Stimulated activated CD8-positive, alpha-beta memory T cell treated with anti-CD3 and anti-CD28 coated beads, Interleukin-4, amount 100 ng/mL, for 1 hour (primary cell): ENCODE data around the gene WHRN.

Source experiments
- DNase-seq, 2 donors: peaks; one replicate each; pipeline ENCODE4 v3.0.0-alpha.2; 2020; ENCODE audit warnings: low read depth in 2 of 2, low spot score in 1 of 2

WHRN gene

GRCh38 chr9:114425126-114425525, 80.1 kb downstream of the WHRN start:
- DNase-seq: no peak

DNA sequence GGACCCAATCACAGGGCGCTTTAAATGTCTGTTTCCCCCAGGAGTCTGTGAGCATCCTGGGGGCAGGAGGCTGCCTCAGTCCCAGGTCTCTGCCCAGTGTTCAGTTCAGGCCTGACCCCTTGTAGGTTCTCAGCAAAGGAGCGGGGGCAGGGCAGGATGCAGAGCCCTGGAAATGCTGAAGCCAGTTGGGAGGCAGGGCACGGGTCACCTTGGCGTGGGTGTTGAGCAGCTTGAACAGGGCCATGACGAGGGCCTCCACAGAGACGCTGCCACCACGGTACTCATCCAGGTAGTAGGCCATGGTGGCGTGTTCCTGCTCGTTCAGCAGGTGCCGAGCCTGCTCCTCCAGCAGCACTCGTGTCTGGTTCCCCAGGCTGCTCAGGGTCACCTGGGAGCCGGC, 81.1 kb downstream of the WHRN start:
- DNase-seq: no peak

DNA sequence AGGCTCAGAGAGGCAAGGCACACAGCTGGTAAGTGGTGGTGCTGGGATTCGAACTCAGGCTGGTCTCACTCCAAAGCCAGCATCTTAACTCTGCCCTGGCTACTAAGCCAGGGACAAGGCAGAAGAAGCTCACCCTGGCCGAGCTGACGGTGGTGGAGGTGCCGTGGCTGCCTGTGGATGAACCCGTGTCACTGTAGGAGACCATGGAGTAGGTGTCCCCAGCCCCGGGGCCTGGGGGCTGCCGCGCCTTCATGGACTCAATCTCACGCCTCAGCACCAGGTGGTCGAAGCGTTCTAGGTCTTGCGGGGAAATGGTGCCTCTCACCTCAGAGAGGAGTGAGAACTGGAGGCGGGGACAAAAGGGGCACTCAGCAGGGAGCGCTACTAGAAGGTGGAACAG, 82.1 kb downstream of the WHRN start:
- DNase-seq: no peak

DNA sequence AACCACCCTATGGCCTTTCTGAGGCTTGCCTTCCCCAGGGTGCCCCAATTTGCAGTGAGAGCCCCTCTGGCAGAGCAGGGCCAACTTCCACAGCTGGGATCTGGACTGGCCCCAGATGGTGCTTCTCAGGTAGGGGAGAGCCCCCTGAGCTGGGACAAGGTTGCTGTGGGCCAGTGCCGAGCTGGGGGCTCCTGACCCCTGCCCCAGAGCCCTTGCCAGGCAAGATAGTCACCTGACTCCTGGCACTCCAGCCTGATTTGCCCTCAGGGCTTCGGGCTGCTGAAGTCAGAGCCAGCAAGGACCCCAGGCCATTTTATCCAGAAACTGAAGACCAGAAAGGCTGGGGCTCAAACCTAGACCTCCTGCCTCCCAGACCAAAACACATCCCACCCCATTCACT, 84.1 kb downstream of the WHRN start:
- no peak for DNase-seq

- no peak for DNase-seq
Measured at GRCh38 chr9:114419796-114420195, 85.5 kb downstream of the WHRN start.

DNA sequence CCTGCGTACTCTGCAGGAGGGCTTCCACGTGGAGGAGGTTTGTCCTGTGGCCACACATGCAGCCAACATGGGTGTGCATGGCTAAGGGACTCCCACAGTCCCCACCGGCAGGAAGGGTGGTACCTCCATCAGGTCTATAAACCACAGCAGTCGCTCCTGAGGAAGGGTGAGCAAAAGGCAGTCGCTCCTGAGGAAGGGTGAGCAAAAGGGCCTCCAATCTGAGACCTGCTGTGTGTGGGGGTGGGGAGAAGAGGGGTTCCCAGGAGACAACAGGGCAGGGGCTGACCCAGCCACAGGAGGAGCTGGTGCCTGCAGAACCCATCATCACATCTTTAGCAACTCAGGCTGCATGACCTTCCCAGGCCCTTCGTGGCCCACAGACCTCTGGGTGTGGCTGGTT, 87.2 kb downstream of the WHRN start:
- DNase-seq: no peak

GRCh38 chr9:114417511-114417910, 87.8 kb downstream of the WHRN start:
- DNase-seq: no peak

DNA sequence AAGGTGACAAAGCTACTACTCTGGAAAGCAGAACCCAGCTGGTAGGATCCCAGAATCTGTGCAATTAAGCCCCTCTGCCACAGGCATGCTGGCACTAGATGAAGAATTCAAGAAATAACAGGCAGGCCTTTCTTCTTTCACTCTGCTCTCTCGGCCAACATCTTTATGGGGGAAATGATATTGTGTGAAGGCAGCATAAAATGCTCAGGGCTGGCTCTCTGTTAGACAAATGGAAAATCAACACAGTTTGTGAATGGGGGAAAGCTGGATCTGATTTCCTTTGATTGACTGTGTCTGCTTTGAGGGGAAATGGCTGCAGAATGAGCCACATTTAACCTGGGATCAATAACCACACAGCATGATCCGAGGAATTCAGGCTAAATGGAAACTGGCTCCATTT, 88.4 kb downstream of the WHRN start:
- DNase-seq: no peak

- DNase-seq: no peak
Measured at GRCh38 chr9:114416290-114416689, 89.0 kb downstream of the WHRN start.

DNA sequence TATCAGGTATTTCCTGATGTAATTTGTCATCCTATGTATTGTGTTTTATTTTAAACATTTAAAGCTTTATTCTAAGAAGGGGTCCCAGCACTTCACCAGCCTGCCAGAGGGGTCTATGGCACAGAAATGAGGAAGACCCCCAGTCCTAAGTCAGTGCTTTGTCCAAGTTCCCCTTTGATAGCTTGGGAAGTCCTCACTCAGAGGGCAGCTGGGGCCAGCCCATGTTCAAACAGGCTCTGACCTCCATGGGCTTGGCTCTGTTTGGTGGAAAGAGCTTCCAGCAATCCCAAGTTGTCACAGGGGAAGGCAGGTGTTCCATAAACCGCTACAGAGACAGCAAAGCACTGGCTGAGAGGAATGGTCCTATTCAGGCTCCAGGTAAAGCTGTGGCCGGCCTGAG, 90.9 kb downstream of the WHRN start:
- DNase-seq: no peak

DNA sequence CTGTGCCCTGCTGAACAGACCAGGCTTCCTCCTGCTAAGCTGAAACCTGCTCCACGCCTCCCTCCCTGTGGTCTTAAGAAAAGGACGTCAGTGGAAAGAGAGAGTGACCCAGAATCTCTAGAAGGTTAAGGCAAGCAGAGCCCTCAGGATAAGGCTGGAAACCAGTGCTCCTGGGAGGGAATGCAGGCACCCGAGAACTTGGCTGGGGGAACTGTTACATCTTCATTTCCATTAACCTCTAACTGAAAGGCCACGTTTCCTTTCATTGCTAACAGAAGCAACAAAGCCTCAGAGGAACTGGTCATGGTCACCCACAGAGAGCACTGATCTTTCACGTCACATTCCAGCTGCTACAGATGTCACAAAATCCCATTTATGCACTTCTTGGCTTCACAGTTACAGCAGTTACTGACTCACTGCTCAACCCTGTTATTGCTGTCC, 91.4 kb downstream of the WHRN start:
- no peak for DNase-seq

DNA sequence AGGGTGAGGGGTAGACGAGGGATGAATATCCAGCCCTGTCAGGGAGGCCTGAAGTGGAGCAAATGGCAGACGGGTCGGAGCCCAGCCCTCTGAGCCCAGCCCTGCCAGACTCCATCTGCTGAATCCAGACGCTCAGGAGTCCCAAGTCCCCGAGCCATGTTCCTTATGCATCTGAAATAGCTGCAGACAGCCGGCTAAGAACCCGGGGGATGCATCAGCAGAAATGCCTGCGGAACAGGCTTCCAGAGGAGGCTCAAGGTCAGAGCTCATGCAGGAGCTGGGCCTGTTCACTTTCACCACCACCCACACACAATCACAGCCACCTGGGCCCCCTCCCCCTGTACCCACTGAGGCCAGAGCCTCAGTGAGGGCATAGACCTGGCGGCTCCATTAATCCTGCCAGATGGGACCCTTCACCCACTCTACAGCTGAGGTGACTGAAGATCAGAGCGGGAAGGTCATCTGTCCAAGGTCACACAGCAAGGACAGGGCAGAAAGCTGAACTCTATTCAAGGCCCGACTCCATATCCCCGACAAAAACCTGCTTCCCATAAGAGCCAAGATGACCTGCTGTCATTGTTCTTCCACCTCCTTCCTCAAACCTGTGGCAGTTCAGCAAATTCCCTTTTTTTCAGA, 93.1 kb downstream of the WHRN start:
- no peak for DNase-seq

GRCh38 chr9:114411452-114411851, 93.8 kb downstream of the WHRN start:
- no peak for DNase-seq

DNA sequence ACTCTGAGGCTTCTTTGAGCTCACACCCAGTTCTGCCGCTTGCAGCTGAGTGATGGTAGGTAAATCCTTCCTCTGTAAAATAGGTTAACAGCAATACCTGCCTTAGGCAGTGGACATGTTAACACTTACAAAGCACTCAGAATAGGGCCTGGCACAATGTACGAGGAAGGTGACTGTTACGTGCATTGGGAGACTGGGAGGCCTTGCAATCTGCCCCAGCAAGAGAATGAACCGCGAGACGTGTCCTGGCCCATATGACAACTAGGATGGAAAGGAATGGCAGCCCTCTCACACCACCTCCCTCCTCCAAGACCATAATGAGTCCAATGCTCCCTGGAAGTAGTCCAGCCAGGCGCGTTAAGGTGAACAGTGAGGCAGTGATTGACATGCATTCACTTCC, 94.4 kb downstream of the WHRN start:
- no peak for DNase-seq

GRCh38 chr9:114409842-114410241, 95.4 kb downstream of the WHRN start:
- no peak for DNase-seq

GRCh38 chr9:114409103-114409780, 96.0 kb downstream of the WHRN start:
- DNase-seq: no peak

- DNase-seq: no peak
Measured at GRCh38 chr9:114408645-114409044, 96.6 kb downstream of the WHRN start.

- DNase-seq: no peak
Measured at GRCh38 chr9:114407889-114408288, 97.4 kb downstream of the WHRN start.

- no peak for DNase-seq
Measured at GRCh38 chr9:114406441-114406840, 98.8 kb downstream of the WHRN start.

DNA sequence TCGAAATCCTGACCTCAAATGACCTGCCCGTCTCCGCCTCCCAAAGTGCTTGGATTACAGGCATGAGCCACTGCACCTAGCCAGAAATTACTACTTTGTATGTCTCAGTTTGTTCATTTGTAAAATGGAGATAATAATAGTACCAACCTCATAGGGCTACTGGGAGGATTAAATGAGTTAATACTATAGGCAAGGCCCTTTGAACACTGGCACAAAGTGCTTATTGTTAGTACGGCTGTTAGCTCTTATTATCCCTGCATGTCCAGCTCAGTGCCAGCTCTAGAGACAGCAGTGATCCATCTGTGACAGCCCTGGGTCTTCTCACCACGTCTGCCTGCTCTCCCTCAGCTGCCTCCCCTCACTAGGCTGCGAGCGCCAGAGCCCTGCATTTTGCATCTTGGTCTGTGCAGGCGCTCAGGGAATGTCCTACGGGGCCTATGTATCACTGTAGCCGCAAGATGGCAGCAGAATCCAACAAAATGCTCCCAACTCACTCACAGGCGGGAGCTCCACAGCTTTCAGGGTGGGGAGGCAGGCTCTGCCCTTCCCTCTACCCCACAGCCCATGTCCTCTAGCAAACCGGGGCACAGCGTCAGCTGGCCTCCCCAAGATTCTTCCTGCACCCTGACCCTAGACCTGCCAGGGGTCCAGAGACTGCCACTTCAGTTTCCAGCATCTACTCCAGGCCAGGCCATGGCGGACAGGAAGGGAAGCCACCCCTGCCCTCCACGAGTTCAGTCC, 99.8 kb downstream of the WHRN start:
- peak; percentile 53 to 61 for DNase-seq

- no peak for DNase-seq
Measured at GRCh38 chr9:114404531-114404930, 100.7 kb downstream of the WHRN start.

DNA sequence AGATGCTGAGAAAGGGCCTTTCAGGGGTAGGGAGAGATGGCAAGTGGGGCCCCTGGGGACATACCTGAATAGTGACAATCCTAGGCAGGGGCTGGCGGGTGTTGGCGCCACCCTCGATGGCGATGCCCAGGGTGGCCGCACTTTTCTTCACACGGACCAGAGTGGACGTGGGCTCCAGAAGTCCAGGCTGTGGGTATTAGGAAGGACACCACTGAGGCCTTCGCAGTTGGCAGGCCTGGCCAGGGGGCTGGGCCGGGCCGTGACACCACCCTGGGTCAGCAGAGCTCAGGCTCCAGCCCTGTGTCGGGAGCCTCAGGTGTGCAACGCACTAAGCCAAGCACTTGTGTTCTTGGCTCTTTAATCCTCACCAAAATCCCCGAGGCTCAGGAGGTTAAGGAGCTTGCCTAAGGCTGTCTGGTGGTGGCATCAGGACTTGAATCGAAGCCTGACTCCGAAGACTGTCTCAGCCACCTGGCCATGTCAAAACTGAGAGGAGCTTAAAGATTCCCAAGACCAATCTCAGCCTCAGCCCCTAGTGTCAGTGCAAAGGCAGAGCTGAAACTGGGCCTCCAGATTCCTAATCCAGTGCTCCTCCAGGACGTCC, 102.0 kb downstream of the WHRN start:
- DNase-seq: no peak
